ENCODE measurements around the gene CANX. TPM values are rescaled to one million over a fixed set of nuclear protein-coding genes. Genes with fewer than 3 reads are reported as not detected.
A peak's percentile ranks its signal among the peaks of the same experiment; 100 is the strongest.

Gene CANX
- polyA plus RNA-seq, 1 donor: 473 TPM

- H3K27ac ChIP-seq (ENCODE audit: low read length): peak overlapping the region; percentile 87
- H3K4me3 ChIP-seq (ENCODE audit: low read length): peak overlapping the region; percentile 78
- no CpG with 5 or more reads among the region's 72 CpGs for WGBS (ENCODE audit: insufficient coverage, low lambda C conversion rate)
- peaks cover 10% of the 10 kb centered on the region for H3K36me3 ChIP-seq (ENCODE audit: control insufficient read depth, insufficient read depth, low read length)
- H3K4me1 ChIP-seq (ENCODE audit: control insufficient read depth, insufficient read depth, low read length): peaks cover 20% of the 10 kb centered on the region
- H3K27me3 ChIP-seq (ENCODE audit: control insufficient read depth, insufficient read depth, low read length): no peaks in the 10 kb centered on the region
- DNase-seq: peak; percentile 100
- H3K9me3 ChIP-seq (ENCODE audit: control insufficient read depth, low read depth, low read length): no peaks in the 10 kb centered on the region
These were observed 503 bp upstream of the CANX start for GRCh38 chr5:179697993-179698934.

DNA sequence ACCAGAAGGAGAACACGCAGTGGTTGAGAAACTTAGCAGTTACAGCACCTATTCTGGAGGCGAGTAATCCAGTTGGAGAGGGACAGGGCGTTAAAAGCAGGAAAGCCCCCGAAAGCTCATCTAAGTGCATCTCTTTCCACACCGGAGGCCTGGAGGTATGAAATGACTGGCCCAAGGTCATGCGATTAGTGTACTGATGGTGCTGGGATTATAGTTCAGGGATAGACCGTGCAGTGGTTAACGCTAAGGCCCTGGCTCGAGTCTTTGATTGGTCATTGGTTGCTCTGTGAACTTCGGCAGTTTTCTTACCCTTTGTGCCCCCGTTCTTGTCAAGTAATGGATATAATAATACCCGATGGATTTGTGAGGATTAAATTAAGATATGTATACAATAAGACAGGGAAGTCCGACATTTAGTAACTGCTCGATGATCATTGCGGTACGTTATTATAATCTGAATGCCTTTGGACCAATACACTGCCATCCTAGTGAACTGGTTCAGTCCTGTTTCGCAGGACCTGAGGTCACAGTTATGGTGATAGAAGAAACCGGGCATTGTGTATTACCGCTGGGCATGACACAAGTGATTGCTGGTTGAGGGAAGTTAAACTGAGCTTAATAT lies 960 bp downstream of the CANX start:
- no peaks in the 10 kb centered on the region for H3K9me3 ChIP-seq (ENCODE audit: control insufficient read depth, low read depth, low read length)
- H3K36me3 ChIP-seq (ENCODE audit: control insufficient read depth, insufficient read depth, low read length): peaks cover 16% of the 10 kb centered on the region
- peak; percentile 40 to 61 for DNase-seq
- peak overlapping the region; percentile 78 for H3K4me3 ChIP-seq (ENCODE audit: low read length)
- WGBS (ENCODE audit: insufficient coverage, low lambda C conversion rate): 0% methylated on average over 1 of the region's 19 CpGs
- no peaks in the 10 kb centered on the region for H3K27me3 ChIP-seq (ENCODE audit: control insufficient read depth, insufficient read depth, low read length)
- H3K4me1 ChIP-seq (ENCODE audit: control insufficient read depth, insufficient read depth, low read length): peaks cover 20% of the 10 kb centered on the region
- peak overlapping the region; percentile 92 for H3K27ac ChIP-seq (ENCODE audit: low read length)

GRCh38 chr5:179700401-179700918 lies 1.7 kb downstream of the CANX start:
- no CpG with 5 or more reads among the region's 7 CpGs for WGBS (ENCODE audit: insufficient coverage, low lambda C conversion rate)
- H3K27ac ChIP-seq (ENCODE audit: low read length): peak overlapping the region; percentile 92
- DNase-seq: peak; percentile 75 to 84

DNA sequence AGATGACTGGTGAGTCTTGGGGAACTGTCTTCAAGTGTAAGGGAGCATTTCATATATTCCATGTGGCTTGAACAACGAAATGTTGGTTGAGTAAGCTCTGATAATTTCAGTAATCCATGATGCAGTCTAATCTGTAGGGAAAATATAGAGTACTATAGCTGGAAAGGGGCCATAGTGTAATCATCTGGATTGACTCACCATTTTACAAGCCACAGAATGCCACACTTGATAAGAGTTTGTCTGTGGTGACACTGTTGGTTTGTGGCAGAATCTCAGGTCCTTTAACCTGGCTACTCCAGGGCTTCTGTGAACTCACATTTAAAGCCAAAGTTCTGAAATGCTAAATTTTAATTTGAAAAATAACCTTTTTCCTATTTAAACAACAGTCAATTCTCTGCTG lies 17.5 kb downstream of the CANX start:
- WGBS (ENCODE audit: insufficient coverage, low lambda C conversion rate): no CpG with 5 or more reads among the region's 1 CpG
- Histone ChIP-seq H3K9me3 (ENCODE audit: control insufficient read depth, low read depth, low read length) (no peaks in the 10 kb centered on the region), H3K36me3 (ENCODE audit: control insufficient read depth, insufficient read depth, low read length) (peaks cover 73% of the 10 kb centered on the region), H3K27ac (ENCODE audit: low read length) (no peak overlapping the region), H3K27me3 (ENCODE audit: control insufficient read depth, insufficient read depth, low read length) (no peaks in the 10 kb centered on the region), H3K4me3 (ENCODE audit: low read length) (no peak overlapping the region), H3K4me1 (ENCODE audit: control insufficient read depth, insufficient read depth, low read length) (no peaks in the 10 kb centered on the region)
- no peak for DNase-seq

More at GRCh38 chr5:179700401-179700918, 1.7 kb downstream of the CANX start:
- H3K4me3 ChIP-seq (ENCODE audit: low read length): peak overlapping the region; percentile 78
- H3K36me3 ChIP-seq (ENCODE audit: control insufficient read depth, insufficient read depth, low read length): peaks cover 17% of the 10 kb centered on the region
- no peaks in the 10 kb centered on the region for H3K27me3 ChIP-seq (ENCODE audit: control insufficient read depth, insufficient read depth, low read length)
- H3K4me1 ChIP-seq (ENCODE audit: control insufficient read depth, insufficient read depth, low read length): peaks cover 20% of the 10 kb centered on the region
- no peaks in the 10 kb centered on the region for H3K9me3 ChIP-seq (ENCODE audit: control insufficient read depth, low read depth, low read length)

DNA sequence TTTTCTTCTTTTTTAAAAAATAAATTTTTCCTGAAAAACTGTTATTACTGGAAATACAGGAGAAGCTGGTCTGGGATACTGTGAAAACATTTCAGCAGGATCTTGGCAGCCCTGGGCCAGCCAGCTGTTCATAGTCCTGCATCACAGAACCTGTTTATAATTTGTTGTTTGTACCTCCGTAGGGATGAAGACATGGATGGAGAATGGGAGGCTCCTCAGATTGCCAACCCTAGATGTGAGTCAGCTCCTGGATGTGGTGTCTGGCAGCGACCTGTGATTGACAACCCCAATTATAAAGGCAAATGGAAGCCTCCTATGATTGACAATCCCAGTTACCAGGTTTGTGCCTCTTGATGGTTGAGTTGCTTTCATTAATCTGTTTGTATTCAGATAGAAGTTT lies 21.5 kb downstream of the CANX start:
- Histone ChIP-seq H3K27ac (ENCODE audit: low read length) (no peak overlapping the region), H3K9me3 (ENCODE audit: control insufficient read depth, low read depth, low read length) (no peaks in the 10 kb centered on the region), H3K4me1 (ENCODE audit: control insufficient read depth, insufficient read depth, low read length) (no peaks in the 10 kb centered on the region), H3K36me3 (ENCODE audit: control insufficient read depth, insufficient read depth, low read length) (peaks cover 85% of the 10 kb centered on the region), H3K4me3 (ENCODE audit: low read length) (no peak overlapping the region), H3K27me3 (ENCODE audit: control insufficient read depth, insufficient read depth, low read length) (no peaks in the 10 kb centered on the region)
- no CpG with 5 or more reads among the region's 2 CpGs for WGBS (ENCODE audit: insufficient coverage, low lambda C conversion rate)
- DNase-seq: no peak

- no peak for DNase-seq
- no peak overlapping the region for H3K27ac ChIP-seq (ENCODE audit: low read length)
- no peak overlapping the region for H3K4me3 ChIP-seq (ENCODE audit: low read length)
- H3K27me3 ChIP-seq (ENCODE audit: control insufficient read depth, insufficient read depth, low read length): no peaks in the 10 kb centered on the region
- no peaks in the 10 kb centered on the region for H3K4me1 ChIP-seq (ENCODE audit: control insufficient read depth, insufficient read depth, low read length)
- peaks cover 92% of the 10 kb centered on the region for H3K36me3 ChIP-seq (ENCODE audit: control insufficient read depth, insufficient read depth, low read length)
- no peaks in the 10 kb centered on the region for H3K9me3 ChIP-seq (ENCODE audit: control insufficient read depth, low read depth, low read length)
- 100% methylated on average over 3 of the region's 4 CpGs for WGBS (ENCODE audit: insufficient coverage, low lambda C conversion rate)
These were observed 25.4 kb downstream of the CANX start for GRCh38 chr5:179724163-179724562.

GRCh38 chr5:179727106-179727505 lies 28.3 kb downstream of the CANX start:
- no peak overlapping the region for H3K27ac ChIP-seq (ENCODE audit: low read length)
- 98% methylated on average over 5 of the region's 6 CpGs for WGBS (ENCODE audit: insufficient coverage, low lambda C conversion rate)
- H3K36me3 ChIP-seq (ENCODE audit: control insufficient read depth, insufficient read depth, low read length): peaks cover 79% of the 10 kb centered on the region

GRCh38 chr5:179729303-179729702 lies 30.5 kb downstream of the CANX start:
- no peak for DNase-seq
- Histone ChIP-seq H3K27ac (ENCODE audit: low read length) (no peak overlapping the region), H3K36me3 (ENCODE audit: control insufficient read depth, insufficient read depth, low read length) (peaks cover 57% of the 10 kb centered on the region), H3K9me3 (ENCODE audit: control insufficient read depth, low read depth, low read length) (no peaks in the 10 kb centered on the region), H3K4me1 (ENCODE audit: control insufficient read depth, insufficient read depth, low read length) (peaks cover 1% of the 10 kb centered on the region), H3K27me3 (ENCODE audit: control insufficient read depth, insufficient read depth, low read length) (no peaks in the 10 kb centered on the region), H3K4me3 (ENCODE audit: low read length) (no peak overlapping the region)
- WGBS (ENCODE audit: insufficient coverage, low lambda C conversion rate): no CpG with 5 or more reads among the region's 4 CpGs

More at GRCh38 chr5:179727106-179727505, 28.3 kb downstream of the CANX start:
- H3K4me3 ChIP-seq (ENCODE audit: low read length): no peak overlapping the region
- H3K9me3 ChIP-seq (ENCODE audit: control insufficient read depth, low read depth, low read length): no peaks in the 10 kb centered on the region
- no peaks in the 10 kb centered on the region for H3K27me3 ChIP-seq (ENCODE audit: control insufficient read depth, insufficient read depth, low read length)
- no peaks in the 10 kb centered on the region for H3K4me1 ChIP-seq (ENCODE audit: control insufficient read depth, insufficient read depth, low read length)
- DNase-seq: no peak

- Histone ChIP-seq H3K36me3 (ENCODE audit: control insufficient read depth, insufficient read depth, low read length) (peaks cover 53% of the 10 kb centered on the region), H3K4me1 (ENCODE audit: control insufficient read depth, insufficient read depth, low read length) (peaks cover 5% of the 10 kb centered on the region), H3K4me3 (ENCODE audit: low read length) (no peak overlapping the region), H3K27ac (ENCODE audit: low read length) (no peak overlapping the region), H3K9me3 (ENCODE audit: control insufficient read depth, low read depth, low read length) (no peaks in the 10 kb centered on the region), H3K27me3 (ENCODE audit: control insufficient read depth, insufficient read depth, low read length) (no peaks in the 10 kb centered on the region)
- no CpG with 5 or more reads among the region's 3 CpGs for WGBS (ENCODE audit: insufficient coverage, low lambda C conversion rate)
- DNase-seq: no peak
These were observed 31.0 kb downstream of the CANX start for GRCh38 chr5:179729727-179730126.

DNA sequence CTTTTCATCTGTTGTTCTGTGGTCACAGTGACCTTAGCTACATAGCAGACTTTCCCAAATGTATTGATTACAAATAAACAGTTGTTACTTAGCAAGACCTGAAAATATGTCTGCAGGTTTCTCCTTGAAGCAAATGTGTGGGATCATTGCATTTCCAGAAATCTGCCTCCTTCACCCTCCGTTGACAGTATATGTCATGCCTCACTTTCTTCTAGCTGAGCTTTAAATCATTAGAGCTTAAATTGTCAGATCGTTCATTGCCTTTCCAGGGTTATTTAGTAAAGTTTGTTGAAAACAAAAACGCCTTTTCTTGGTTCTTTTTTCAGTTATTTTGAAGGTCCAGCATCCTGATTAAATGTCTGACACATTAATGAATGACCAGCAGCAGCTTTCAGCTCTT lies 31.6 kb downstream of the CANX start:
- Histone ChIP-seq H3K9me3 (ENCODE audit: control insufficient read depth, low read depth, low read length) (no peaks in the 10 kb centered on the region), H3K27me3 (ENCODE audit: control insufficient read depth, insufficient read depth, low read length) (no peaks in the 10 kb centered on the region), H3K4me3 (ENCODE audit: low read length) (no peak overlapping the region), H3K27ac (ENCODE audit: low read length) (no peak overlapping the region), H3K4me1 (ENCODE audit: control insufficient read depth, insufficient read depth, low read length) (peaks cover 7% of the 10 kb centered on the region), H3K36me3 (ENCODE audit: control insufficient read depth, insufficient read depth, low read length) (peaks cover 47% of the 10 kb centered on the region)
- 67% methylated on average over 2 of the region's 3 CpGs for WGBS (ENCODE audit: insufficient coverage, low lambda C conversion rate)
- no peak for DNase-seq
